GM11168 (cell line): Measurements from ENCODE around the gene ATG7.
"Not testable (repeated sequence)": the region's sequence is repeated elsewhere in the genome, so short reads cannot be mapped to it uniquely, and the experiment has no call there.

Experiments used
- in situ Hi-C: fragments of 300-500 bp; cut with MboI; formaldehyde crosslinking; loops from one replicate; pipeline ENCODE4 v1.12.0; 2022; ENCODE audit warnings: low sequenced_read_pairs; ENCODE audit not compliant: unreplicated experiment

The ATG7 gene

DNA sequence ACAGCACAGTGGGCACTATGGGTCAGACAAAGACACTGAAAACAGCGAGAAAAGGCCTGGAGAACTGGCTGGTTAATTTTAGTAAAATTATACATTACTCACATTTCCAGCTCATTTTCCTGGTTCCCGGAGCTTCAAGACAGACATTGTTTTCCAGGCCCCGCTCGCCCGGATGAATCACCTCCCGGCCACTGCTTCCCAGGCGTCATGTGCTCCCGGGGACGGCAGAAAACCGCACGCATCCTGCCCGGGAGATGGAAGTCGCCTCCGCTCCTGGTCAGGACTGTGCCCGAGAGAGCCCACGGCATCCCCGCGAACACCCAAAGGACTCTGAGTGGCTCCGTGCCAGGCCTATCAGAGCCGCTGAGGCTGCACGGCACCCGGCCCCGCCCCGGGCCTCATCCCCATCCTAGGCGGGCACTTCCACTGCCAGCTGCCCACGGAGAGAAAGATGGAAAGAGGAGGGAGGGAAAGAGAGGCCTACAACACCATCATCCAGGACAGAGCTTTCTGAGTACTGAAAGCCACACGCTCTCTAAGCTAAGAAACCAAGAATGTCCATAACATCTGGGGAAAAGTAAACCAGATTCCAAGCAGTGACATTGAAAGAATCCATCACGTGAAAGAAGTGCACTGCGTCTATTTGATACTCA is 296.4 kb downstream of the ATG7 start:
- in situ Hi-C loops: no loop called here

DNA sequence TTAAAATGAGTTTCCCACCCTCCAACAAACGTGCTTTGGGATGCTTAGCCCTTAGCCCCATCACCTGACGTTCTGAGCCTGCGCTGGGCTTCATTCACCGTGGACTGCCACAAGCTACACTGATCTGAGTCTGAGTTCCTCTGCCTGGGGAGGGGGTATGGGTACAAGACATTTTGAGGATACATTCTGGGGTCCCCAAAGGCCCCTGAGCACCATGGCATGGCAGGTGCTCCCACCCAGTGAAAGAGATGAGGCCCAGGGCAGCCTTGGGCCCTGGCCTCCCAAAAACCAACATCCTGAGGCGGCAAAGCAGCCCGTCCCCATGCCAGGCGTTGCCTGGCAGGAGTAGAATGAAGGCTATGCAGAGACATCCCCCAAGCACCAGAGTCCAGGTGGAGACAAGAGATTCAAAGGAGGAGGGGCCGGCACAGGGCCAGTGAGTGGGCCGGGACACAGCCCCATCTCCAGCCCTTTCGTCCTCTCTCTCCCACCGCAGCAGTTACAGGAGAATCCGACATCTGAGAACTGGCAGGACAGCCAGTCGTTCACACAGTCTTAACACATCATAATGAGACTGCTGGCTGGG is 297.1 kb downstream of the ATG7 start:
- in situ Hi-C loops: no loop called here

DNA sequence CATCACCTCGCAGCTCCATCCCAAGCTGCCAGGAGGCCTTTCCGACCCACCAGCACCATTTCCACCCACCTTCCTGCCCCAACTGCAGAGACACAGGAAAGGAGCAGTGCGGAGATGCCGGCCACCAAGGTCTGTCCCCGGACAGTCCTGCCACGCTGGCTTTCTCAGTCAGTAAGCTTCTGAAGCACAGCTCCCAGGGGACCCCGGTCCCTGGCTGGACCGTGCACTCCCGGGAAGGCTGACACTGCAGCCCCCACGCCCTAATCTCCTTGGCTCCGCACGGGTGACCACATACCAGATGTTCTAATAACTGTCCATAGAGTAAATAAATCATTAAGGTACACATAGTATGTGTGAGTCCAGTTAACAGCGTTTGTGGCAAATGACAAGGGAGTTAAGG is 298.1 kb downstream of the ATG7 start:
- in situ Hi-C loops: no loop called here

DNA sequence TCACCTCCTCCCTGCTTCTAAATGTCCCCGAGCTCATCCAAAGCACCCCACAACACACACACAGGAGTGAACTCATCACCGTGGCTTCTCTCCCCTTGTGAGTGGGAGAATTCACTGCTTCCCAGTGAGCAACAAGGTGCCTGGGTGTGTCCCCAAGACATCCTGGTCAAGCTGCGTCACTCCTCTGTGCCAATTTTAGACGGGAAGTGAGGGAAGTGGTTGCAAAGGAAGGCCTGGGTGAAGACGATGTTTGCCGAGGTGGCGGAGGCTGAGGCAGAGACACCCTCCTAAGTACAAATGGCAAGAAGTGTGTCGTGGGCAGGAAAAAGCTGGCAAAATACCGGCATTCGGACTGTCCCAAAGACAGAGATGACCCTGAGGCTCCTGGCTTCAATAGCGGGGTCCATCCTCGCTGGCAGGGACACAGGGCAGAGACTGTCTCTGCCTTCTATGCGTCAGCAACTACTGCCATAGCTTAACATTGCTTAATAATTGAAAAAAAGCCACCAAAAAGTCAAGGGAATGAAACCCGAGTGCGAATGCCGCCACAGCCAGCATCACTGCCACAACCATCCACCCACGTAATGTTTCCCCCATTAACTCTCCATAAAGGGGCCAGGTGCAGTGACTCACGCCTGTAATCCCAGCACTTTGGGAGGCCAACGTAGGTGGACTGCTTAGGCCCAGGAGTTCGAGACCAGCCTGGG is 298.7 kb downstream of the ATG7 start:
- in situ Hi-C loops: no loop called here

DNA sequence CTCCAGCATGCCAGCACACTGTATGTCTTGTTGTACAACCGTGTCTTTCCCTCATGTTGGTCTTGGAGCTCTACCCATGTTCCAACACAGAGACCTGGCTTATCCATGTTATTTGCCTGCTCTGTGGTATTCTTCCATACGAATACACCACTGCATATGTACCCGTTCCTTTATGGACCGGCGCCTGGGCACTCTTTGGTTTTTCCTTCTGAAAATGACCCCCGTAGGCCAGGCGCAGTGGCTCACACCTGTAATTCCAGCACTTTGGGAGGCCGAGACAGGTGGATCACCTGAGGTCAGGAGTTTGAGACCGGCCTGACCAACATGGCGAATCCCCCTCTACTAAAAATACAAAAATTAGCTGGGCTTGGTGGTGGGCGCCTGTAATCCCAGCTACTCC is 300.5 kb downstream of the ATG7 start:
- in situ Hi-C loops: not testable (repeated sequence)

DNA sequence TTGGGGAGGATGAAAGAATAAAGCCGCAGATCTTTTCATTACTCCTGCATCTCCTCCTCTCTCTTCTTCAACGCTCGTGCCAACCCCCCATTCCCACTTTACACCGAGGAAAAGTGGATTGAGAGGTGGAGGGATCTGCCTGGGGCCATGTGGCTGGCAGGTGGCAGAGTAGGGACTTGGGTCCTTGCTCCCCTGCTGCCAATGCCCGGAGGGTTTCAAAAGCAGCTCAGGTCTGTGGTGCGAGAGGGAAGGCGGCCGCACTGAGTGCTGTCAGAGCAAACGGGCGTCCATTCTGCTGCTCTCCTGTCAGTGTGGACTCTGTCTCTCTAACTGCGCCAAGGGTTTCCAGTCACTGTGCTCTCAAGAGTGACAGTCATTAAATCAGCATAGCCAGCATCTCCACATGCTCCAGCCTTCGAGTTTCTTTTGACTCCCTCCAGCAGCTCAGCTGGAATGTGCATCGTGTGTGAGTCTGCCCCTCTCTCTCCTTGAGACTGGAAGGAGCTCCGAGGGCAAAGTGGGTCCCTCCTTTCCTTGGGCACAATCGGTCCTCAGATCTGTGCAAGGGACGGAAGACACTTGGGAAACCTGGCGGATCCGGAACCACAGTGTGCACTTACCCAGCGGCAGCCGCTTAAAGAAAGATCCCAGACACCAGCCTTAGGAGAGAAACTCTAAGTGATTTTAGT is 302.9 kb downstream of the ATG7 start:
- in situ Hi-C loops: no loop called here

DNA sequence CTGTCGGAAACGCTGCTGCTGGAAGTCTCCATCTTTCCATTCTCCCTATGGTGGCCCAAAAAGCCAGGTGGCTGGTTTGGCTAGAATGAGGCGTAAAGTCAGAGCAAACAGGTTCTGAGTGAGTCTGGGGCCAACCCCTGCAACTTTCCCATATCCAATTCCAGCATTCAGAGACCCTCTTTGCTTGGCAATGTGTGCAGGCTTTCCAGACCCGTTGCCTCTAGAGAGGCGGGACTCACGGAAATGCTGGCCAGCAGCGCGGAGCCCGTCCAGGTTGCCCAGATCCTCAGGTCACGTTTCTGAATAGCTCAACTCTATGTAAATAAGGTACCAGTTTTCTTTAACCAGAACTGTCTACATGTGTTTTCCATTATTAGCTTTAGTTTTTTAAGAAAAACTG is 303.5 kb downstream of the ATG7 start:
- in situ Hi-C loops: no loop called here

DNA sequence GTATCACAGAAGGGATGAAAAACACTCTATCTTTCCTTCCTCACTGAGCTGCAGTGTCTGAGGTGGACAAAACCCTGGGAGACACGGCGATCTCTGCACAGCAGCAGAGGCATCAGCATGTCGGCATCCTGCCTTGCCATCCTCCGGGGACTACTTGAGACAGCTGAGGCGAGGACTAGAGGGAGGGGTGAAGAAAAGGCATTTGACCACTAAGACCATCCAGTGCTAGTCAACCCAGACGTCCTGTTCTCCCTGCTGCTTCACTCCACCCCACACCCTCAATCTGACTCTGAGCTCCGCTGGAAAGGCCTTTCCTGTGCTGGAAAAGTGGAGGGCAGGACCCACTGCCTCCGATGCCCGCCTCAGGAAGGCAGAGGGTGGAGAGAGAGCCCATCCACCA is 304.3 kb downstream of the ATG7 start:
- in situ Hi-C loops: no loop called here

DNA sequence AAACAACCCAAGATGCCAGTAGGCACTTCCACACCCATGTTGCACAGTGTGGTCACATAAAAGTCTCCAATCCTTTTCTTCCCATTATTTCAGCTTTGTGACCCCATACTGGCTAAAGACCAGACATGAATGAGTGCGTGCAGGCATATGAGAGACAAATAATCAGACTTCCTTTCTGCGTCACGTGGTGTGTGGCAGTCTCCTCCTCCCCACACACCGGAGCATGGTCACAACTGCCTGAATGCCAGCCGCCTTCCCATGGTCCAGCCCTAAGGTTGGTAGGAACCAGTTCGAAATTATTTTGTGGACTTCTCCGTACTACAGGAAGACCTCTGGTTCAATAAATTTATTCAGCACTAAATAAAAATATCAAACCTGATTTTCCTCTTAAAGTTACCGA is 306.0 kb downstream of the ATG7 start:
- in situ Hi-C loops: no loop called here

DNA sequence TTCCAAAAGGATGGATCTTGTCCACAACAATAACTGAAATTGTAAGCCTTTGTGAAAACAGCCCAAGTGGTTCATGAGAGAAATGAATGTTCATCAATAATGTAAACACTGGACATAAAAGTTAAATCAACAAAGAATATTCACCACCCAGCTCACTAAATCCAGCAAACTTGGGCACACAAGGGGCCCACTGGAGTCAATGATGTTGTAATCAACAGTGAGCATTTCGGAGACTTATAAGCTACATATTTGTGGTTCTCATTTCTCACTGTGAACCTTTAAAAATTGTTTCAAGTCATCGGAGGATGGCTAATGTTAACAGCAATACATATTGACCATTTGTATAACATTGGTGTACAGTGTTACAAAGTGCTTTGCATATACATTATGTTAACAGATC is 308.4 kb downstream of the ATG7 start:
- in situ Hi-C loops: no loop called here

DNA sequence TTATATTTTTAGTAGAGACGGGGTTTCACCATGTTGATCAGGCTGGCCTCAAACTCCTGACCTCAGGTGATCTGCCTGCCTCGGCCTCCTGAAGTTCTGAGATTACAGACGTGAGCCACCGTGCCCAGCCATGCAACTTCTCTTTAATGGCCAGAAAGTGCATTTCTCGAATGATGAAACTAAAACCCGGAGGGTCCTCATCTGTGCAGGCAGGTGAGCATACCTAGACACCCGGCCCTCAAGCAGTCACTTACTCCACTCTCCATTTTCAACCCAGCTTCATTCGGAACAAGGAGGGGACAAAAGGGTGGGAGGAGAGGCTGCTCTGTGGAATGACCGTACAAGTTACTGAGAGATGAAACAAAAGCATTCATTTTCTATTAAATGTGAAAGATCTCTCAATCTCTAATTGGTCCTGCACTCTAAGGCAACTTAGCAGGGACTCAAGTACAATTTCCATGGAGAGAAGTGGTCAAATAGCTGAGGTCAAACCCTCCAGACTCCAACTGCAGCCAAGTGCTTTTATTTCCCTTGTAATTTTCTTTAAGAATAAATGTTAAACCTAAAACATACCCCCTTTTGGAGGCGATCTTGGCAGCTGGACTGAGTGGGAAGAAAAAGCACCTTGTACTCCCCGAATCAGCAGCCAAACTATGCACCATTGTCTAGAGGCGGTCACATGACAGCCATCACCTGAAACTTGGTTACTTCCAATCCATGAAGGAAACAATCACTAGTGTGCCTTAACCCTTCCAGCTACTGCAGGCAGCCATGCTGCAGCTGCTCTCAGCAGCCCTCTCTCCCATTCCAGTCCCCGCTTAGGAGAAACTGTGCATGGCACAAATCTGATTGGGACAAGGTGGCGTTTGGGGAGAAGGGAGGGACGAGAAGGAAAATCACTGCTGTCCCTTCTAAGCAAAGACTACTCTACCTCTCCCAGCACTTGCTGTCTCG is 309.3 kb downstream of the ATG7 start:
- in situ Hi-C loops: no loop called here

DNA sequence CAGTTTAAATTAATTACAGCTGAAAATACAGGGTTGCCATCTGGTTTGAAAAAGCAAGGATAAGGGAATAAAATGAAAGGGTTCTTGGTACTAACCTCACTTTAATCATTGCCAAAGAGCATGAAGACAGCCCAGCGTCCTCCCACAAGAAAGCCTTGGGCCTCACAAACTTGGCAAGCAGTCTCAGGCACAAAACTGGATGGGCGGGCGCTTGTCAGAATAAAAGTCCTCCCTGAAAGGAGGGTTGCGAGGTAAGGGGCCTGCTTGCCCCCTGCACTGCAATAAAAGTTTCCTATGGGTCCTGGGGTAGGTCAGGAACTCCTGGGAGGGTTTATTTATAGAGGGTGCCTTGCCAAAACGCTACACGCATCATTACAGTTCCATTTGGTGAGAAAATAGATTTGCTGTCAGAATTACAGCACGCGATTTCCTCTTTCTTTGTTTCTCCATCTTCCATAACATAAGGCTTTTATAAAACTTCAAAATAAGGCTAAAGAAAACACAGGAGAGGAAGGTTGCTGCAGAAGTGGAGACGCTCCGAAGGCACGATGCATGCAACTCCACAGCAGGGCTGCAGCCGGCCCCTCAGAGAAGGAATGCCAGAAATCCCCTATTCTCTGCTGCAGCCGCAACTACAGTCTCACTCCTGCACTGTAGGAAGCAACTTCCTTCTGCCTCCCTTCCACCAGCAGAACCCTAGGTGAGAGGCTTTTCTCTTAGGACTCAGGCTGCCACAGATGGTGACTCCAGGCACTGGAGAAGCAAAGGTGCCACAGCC is 310.2 kb downstream of the ATG7 start:
- in situ Hi-C loops: no loop called here

DNA sequence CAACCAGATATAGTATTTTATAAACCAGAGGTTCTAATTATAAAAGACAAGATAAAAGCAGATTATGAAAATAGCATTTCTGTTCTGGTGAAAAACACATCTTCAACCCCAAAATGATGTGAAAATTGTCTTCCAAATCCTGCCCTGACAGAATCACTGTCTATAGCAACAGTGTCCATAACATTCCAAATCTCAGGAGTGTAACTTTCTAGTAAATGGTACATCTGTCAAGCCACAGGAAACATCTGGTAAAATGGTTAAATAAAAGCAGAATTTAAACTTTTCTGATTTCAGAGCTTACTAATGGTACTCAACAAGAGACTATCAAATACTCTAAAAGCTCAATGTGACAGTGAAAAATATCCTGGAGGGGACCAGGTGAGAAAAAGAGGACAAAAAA is 311.0 kb downstream of the ATG7 start:
- in situ Hi-C loops: no loop called here

DNA sequence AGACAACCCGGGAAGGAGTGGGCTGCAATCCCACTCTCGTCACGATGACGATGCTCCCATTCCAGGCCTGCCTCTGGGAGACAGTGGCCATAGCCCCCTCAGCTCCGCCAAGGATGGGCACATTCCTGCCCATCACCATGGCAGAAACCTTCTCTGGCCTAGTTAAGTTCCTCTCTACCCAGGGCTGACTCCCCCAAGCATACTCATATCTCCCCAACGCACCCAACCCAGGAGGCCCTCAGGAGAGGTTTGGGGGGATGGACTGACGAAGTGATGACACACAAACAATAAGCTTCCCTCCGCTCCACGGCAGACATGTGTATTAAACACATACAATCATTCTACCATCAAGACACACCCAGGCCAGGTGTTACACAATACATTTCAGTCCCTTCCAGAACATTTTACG is 311.4 kb downstream of the ATG7 start:
- in situ Hi-C loops: no loop called here

DNA sequence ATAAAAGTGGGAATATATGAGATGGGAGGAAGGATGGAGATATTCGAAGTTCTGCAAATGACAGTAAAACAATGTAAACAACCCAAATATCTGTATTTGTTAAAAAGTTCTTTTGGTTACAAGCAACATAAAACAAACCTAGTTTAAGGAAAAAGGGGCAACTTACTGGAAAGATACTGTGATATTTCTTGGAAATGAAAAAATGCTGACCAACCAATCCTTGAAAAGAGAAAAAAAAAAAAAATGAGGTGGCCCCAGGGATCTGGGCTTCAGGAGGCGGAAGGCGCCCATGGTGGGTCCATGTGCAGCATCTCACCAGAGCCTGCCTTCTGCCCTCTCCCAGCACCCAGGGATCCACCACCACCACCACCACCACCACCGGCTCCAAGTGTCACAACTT is 312.4 kb downstream of the ATG7 start:
- in situ Hi-C loops: no loop called here

DNA sequence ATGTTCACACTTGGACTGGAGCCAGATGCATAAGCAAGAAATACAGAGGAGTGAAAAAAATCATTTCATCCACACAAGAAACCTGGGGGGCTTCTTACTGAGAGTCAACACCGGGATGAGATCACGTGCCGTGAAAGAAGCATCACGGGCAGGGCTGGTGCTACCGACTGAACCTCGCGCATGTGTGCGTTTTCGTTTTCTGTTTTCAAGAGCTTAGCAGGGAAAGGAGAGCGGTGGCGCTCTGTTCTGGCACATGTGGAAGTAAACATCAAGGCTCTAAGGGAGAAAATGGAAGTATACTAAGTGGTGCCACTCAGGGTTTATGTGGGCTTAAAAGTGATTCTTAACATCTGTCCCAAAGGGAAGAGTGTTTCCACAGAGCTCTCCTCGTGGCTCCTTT is 315.6 kb downstream of the ATG7 start:
- in situ Hi-C loops: no loop called here

DNA sequence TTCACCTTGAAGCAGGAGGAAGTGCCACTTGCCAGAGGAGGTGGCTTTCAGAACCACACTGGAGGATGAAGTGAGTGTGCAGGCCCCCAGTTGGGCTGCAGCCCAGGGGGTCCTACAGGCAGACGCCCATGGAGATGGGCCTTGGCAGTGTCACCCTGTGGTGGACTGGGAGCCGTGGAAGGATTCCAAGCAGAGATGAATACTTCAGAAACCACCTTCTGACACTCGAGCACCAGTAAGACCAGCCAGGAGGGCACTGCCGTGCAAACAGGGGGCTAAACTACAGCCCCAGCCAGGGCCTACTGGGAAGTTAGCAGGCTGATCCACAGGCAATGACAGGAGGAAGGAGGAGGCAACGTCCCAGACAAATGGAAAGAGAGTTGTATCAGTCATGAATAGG is 316.1 kb downstream of the ATG7 start:
- in situ Hi-C loops: no loop called here

DNA sequence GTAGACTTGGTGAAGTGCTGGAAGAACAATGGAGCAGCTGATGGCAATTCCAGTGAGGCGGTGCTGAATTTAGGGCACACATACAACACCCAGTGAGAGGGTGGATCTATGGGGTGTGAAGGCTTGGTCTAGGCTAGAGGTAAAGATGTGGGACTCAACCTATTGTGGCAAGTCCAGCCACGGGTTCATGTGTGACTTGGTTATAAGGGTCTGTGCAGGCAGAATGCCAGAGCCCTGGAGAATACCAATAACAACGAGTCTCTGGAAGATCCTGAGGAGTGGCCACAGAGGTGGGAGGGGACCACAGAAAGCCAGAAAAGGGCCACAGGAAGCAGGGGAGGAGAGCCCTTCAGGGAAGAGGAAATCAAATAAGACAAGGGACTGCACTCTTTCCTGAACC is 316.6 kb downstream of the ATG7 start:
- in situ Hi-C loops: no loop called here

DNA sequence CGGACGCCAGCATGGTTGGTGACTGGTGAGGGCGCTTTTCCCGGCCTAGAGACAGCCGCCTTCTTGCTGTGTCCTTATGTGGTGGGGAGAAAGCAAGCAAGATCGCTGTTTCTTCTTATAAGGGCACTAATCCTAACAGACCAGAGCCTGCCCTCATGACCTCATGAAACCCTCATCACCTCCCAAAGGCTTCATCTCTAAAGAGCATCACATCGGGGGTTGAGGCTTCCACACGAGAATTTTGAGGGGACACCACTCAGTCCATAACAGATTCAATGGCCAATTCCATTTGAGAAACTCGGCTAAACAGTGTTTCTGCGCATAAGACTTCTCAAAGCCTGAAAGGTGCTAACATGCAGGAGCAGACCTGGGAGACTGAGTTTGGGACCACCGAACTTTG is 317.5 kb downstream of the ATG7 start:
- in situ Hi-C loops: no loop called here

DNA sequence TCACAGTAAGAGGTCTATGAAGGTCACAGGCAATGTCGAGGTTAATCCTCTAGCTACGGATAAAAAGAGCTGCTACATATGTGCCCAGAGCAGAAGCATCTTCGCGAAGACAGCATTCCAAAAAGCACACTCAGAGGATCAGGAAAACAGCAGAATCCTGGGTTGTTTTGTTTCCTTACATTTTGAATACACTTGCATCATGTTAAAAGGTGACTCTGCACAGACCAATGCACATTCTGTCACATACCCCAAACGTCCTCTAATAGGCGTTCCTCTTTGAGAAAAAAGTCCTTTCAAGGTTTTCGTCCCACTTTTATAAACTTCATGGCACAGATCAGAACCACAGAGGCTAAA is 318.8 kb downstream of the ATG7 start:
- in situ Hi-C loops: no loop called here
